GM21619 (cell line): ENCODE data around the gene TIAM2.
"Not testable (repeated sequence)": the region's sequence is repeated elsewhere in the genome, so short reads cannot be mapped to it uniquely, and the experiment has no call there.

Experiments used
- ATAC-seq: cut with Tn5 transposase; IDR thresholded peaks from one replicate; pipeline ENCODE4 v1.9.1; 2021; ENCODE audit not compliant: unreplicated experiment

Gene TIAM2

DNA sequence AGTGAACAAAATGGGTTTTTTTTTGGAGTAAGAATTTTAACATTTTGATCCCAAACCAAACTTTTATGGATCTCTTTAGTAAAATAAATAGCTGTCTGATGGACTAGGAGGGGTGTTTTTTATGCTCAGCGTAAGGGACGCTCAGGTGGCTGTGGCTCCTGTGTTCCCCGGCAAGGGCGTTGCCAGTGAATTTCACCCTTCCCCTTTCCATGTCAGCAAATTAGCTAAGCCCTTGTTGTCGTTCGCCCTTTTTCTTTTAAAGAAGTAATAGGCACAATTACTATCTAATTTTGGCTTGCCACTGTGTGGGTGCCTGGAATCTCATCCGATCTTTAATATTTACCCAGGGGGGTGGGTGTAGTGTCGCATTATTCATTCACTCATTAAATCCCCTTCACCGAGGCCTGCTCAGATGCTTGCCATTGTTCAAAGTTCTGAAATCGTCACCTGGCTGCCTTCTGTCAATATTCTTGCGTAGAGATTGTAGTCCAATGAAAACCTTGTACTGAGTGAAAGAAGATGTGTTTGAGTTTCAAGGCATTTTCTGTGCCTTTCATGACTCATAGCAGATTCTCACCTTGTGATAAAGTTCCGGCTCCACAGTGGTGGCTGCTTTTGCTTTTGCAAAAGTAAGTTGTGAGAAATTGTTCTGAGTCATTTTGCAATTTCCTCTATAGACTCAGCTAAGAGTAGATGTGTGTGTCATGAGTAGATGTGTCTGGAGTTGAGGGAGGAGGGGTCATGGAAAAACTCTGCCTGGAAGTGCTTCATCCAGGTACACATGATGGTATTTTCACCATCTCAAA, 228.7 kb downstream of the TIAM2 start:
- ATAC-seq: peak; percentile 96

DNA sequence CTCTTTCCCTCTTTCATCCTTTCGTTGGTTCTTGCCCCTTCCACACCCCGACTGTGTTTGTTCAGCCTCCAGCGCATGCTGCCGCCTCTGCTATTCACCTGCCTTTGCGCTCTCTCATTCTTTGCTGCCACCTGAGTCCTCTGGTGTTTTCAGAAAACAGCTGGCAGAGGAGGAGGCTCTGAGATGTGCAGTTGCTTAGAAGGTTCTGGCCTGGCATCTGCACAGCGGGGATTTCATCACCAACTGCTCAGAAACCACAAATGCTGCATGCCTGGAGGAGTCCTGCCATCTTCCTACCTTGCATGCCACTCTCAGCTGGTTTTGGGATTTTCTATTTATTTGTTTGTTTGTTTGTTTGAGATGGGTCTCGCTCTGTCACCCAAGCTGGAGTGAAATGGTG, 229.5 kb downstream of the TIAM2 start:
- no peak for ATAC-seq

DNA sequence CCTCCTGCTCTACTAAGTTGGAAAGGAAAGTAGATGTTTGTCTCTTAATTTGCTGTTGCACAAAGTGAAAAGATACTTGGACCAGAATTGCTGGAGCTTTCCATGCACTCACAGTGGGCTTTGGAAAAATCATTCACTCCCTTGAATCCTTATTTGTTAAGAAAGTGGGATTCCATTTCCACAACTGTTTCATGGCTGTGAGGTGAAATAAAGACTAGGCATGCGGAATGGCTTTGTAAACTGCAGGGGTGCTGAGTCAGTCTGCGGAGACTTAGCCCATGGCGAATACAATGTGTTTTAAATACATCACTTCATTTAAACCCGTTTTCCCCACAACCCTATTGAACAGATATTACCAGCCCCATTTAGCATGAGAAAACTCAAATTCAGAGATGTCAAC, 231.9 kb downstream of the TIAM2 start:
- ATAC-seq: no peak

DNA sequence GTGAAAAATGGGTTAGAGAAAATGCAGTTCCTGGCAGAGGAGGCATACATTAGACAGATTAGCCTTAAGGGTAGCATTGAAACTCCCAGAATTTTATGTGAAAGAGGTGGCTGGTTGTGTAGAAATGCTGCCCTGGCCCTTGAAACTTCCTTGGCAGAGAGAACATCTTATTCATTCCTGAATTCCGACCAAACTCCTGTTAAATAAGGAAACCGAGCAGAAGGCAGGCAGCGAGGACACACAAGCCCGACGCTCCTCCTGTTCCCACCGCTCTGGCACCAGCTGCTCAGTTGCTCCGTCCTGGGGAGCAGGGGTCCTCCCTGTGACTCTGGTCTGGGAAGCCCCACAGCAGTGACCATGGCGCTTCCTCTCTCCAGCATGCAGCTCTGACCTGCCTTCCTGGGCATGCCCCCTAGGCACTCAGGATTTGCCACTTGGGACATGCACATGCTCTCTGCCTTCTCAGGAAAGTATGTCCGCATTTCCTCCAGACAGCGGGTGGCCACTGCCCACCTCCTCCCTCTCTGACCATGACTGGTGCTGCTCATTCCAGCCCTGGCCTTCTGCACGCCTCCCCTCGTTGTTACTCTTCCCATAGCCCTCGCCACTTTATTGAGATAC, 233.5 kb downstream of the TIAM2 start:
- no peak for ATAC-seq

DNA sequence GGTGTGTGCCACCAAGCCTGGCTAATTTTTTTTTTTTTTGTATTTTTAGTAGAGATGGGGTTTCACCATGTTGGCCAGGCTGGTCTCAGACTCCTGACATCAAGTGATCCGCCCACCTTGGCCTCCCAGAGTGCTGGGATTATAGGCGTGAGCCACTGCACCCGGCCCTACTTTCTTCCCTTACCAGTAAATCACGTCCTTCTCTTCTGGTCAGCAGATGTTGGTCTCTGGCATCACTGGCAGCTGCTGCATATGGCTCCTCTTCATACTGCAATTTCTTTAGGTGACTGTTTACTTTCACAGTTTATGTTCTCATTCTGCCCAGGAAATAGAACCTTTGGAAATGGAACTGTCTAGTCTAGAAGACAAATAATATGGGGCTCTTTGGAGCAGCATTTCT, 235.9 kb downstream of the TIAM2 start:
- ATAC-seq: not testable (repeated sequence)

DNA sequence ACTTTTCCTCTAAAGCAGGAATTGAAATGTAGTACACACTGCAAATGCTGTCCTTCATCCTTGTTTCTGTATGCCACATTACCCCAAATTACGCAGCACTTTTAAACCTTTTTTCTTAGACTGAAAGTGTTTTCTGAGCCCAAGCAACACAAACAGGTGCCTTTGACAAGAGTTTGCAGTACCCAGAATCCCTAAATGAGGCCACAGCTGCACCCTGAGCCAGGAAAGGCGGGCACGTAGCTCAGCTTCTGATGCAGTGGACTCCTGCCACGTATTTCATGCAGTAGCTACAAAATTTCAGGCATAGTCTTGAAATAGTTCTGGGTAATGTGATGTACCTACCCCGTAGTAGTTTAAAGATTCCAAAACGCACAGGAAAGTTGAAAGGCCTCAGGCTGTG, 237.7 kb downstream of the TIAM2 start:
- no peak for ATAC-seq

DNA sequence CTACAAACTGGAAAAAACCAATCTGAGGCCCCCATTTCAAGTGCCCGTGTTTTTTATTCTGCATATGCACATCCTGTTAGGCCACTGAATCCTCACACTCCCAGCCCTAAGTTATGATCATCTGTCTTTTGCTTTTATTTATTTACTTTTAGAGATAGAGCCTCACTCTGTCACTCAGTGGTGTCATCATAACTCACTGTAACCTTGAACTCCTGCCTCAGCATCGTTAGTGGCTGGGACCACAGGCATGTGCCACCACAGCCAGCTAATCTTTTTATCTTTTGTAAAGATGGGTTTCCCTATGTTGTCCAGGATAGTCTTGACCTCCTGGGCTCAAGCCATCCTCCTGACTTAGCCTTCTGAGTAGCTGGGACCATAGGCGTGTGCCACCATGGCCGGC, 239.1 kb downstream of the TIAM2 start:
- ATAC-seq: no peak

DNA sequence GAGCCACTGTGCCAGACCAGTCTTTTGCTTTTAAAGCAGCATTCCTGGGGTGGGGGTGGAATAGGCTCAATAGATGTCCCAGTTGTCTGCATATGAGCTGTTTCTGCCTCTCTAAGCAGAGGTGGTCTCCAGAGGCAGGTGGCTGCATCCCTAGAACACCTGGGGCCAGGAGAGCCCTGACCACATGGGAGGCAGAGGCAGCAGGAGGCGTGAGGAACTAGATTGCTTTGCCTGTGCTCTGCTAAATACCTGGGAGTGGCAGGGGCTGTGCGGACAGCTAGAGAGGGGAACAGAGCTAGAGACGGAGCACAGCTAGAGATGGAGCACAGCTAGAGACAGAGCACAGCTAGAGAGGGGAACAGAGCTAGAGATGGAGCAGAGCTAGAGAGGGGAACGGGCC, 239.6 kb downstream of the TIAM2 start:
- no peak for ATAC-seq

DNA sequence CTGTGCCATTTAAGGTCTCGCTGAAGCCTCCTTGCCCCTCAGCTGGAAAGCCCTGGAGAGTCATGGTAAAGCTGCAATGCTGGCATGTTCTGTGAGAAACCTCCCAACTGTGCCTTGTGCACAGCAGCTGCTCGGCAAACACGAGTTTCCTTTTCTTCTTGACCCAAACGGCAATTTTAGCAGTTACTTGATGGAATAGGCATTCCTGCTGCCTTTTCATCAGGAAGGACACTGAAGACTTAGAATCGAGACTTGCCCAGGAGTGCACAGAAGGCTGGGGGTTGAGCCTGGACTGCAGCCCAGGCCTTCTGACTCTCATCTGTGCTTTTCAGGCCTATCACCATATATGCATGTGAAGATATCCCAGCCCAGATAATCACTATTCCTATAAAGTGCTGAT, 240.0 kb downstream of the TIAM2 start:
- ATAC-seq: no peak

DNA sequence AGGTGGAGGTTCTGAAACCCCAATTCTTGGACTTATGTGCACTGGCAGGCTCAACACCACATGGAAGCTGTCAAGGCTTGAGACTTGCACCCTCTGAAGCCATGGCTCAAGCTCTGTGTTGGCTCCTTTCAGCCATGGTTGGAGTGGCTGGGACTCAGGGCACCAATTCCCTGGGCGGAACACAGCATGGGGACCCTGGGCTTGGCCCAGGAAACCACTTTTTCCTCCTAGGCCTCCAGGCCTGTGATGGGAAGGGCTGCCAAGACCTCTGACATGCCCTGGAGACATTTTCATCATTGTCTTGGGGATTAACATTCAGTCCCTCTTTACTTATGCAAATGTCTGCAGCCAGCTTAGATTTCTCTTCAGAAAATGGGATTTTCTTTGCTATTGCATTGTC, 242.5 kb downstream of the TIAM2 start:
- ATAC-seq: no peak

DNA sequence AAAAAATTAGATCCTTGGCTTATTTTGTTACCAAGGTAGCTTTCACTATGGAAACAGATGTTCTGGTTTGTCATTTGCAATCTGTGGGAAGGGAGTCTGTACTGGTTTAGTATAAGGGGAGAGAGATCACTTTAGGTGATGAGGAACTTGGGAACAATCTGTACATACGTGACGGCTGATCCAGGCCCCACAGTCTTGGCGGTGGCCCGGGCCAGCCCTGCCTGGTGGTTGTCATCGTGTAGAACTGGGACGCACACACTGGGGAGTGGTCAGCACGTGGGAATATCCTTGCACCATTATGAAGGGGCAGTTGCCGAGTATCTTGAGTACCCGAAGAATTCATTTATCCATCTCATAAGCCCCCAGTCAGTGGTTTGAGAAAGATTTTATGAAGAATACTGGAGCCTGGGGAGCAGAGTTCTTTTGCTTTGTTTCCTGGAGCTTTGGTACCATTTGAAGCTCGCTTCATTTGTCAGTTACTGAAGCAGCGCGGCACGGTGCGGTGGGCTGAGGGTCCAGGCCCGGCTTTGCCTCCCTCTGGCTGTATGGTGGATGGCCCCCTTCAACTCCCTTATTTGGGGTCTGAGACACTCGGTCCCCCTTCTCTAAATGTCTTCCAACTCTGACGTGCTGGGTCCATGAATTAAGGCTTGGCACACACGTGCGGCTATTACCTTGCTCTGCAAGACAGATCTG, 245.9 kb downstream of the TIAM2 start:
- no peak for ATAC-seq

DNA sequence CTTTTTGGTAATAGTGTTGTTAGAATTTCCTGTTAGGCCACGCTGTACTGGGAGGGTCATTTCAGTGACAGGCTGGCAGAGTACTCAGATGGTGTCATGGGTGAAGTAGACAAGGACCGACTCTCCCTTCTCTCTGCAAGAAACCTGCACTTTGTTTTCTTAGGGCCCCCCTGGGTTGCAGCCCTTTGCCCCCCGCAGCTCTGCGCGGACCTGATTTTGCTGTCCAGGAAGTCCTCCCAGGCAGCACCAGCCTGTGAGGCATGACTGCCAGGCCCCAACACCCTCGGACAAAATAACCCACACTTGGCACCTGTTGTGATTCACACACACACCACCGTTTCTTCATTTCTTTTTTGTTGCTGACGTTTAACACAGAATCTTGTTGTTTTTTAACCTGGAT, 246.9 kb downstream of the TIAM2 start:
- ATAC-seq: no peak

DNA sequence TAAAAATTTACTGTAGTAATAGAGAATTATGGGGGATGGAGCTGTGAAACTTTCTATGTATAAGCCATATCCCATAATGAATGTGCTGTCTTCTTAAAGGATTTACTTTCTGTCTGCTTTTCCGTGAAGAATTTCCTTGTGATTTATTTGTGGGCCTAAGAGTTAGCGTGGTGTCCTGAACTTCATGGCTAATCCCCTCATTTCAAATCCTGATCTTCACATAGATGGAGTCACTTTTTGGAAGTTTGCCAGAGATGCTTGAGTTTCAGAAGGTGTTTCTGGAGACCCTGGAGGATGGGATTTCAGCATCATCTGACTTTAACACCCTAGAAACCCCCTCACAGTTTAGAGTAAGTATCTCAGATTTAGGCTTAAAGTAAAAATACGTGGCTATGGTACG, 249.3 kb downstream of the TIAM2 start:
- ATAC-seq: no peak

DNA sequence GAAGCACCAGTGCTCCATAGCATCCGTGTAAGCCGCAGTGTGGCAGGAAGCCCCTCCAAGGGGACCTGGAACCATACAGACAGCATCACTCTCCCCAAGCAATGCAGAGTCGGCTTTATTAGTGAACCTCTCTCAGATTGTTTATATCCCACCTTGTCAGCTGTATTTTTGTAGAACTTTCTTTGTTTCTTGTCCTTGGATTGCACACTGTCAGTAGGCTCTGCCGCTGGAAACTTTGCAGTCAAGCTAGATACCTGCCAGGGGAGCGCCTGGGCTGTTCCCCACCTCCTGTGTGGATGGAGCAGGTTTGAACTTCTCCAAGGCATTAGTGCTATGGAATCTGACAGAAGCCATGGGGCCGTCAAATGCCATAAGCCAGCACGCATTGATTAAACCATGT, 250.1 kb downstream of the TIAM2 start:
- ATAC-seq: no peak

DNA sequence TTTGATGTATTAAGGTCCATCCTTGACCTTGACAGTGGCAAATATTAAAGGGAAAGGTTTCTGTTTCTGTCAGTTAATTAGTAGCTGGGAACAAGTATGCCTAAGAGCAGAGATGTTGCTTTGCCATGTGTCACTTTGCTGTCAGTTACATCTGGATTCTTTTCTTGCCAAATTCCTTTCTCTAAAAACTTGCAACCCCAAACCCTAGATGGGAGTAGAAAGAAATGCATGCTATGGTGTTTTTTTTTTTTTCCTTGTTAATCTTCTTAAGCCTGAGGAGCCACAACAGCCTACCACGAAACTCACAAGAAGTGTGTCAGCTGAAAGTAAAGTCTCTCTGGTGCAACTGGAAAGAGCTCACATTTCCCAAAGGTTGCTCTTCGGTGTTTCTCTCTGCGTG, 250.7 kb downstream of the TIAM2 start:
- no peak for ATAC-seq

DNA sequence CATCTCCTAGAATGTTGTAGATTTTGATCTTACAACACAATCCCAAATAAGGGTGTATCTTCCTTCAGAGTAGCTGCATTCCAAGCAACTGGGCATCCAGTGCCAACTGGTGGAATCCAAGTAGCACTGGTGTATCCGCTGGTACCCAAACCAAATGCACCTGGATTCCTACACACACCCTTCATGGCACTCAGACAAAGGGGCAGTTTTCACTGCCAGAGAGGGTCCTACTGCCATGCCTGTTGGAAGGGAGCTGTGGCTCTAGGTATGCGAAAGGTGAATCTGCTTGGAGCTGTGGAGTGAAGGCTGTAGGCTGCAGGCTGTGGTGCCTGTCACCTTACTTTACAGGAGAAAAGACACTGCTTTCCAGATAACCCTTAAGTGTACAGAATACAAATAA, 251.7 kb downstream of the TIAM2 start:
- no peak for ATAC-seq

DNA sequence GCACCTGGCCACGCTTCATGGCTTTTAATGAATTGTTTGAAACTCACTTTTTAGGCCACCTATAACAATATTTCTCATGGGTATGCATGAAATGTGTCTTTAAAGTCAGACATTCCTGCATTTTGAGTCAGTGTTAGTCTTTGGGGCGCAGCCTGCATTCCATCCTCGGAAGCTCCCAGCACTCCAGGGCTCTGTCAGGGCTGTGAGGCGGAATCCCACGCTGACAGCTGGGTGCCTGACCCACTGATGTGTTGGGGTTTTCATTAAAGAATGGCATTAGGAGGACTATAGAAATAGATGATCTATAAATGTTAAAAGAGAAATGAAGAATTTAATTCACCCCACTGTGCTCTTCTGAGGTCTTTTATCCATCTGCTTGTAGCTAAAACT, 252.5 kb downstream of the TIAM2 start:
- ATAC-seq: no peak

DNA sequence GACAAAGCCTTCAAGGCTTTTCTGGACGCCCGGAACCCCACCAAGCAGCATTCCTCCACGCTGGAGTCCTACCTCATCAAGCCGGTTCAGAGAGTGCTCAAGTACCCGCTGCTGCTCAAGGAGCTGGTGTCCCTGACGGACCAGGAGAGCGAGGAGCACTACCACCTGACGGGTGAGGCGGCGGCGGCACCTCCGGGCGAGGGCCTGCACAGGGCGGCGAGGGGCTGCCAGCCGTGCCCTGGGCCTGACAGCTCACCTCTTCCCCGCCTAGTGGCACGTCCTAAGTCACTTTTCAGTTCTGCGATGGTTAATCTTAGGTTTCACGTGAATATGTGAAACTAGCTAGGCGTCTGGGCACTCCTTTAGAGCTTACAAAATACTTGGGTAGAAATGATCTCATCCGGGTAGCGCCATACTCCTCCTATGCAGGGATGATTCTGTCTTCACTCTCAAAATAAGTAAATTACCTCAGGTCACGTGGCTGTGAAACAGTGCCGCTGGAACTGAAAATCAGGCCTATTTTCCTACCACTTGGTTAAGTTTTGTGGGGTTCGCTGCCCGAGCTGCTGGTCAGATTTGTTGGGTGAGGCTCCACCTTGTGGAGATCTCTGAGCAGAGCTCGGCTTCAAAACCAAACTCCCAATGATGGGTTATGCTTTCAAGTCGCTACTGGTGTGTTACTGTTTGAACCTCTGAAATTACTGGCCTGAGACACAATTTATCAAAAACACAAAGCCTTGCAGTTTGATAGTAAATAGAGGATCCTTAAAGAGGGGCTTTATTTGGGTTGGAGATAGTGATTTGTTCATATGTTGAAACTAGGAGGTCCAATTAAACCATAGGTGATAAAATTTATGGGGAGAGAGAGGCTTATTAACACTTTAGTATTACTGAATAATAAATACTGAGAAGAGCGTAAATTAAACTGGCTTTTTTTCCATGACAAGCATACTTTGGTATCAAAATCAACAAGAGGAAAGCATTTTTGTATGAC, 253.2 kb downstream of the TIAM2 start:
- ATAC-seq: peak; percentile 65

DNA sequence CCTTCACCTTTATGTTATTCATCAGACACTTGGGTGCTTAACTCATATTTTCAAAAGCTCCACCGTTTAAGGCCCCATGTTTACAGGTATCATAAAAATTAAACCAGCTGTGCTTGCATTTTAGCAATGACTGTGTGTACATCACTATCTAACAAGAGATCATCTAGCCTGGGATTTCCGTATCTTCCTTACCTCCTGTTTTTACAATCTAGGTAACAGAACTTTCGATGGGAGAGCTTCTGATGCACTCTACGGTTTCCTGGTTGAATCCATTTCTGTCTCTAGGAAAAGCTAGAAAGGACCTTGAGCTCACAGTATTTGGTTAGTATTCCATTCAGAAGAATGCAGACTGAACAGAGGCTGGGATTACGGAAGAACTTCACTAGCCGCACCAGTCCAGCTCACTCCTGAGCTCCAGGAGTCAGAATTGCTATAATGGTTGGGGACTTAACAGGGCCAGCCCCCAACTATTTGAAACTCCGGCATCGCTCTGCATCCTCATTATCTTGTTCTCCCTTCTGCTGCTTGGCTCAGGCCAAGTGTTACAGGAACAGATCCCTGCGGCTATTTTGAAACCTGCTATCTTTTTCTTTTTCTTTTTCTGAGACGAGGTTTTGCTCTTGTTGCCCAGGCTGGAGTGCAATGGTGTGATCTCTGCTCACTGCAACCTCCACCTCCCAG, 255.7 kb downstream of the TIAM2 start:
- no peak for ATAC-seq

DNA sequence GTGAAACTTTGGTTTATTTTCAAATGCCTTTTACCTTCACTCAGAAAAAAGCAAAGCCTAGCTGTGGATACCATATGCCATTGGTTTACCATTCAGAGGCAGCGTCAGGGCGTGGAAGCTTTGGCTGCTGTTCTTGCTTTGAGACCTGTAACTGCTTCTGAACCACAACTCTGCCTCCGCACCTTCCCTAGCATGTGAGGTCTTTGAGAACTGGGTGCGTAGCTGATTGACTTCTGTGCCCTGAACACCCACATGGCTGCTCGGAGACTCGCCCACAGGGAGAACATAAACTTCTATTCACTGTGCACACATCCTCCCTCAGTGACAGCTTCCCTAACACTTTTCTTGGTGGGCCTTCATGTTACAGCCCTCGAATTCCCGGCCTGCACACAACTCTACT, 257.5 kb downstream of the TIAM2 start:
- ATAC-seq: no peak

DNA sequence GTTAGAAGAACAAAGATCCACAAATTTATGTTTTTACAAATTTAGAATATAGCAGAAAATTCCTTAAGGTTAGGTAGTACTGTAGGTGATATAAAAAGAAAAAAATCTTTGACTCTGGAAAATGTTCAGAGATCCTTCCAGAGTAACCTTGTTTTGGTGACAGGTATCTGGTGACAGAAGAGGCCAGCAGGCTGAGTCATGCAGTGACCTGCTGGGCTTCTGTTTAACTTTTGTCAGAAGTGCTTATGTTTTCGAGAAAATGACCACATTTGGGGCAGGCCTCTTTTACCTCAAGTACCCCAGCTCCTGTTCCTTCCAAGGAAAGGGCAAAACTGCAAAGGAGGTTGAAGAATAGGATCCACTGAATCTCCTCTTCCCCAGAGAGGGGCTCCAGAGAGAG, 258.2 kb downstream of the TIAM2 start:
- no peak for ATAC-seq
